HG03039 (cell line): ENCODE data around the gene GRAMD2A.
"Not testable (repeated sequence)": the region's sequence is repeated elsewhere in the genome, so short reads cannot be mapped to it uniquely, and the experiment has no call there.

Source experiments
- ATAC-seq: cut with Tn5 transposase; IDR thresholded peaks from one replicate; pipeline ENCODE4 v1.9.1; 2021; ENCODE audit warnings: mild to moderate bottlenecking, moderate library complexity; ENCODE audit not compliant: unreplicated experiment

GRAMD2A gene

DNA sequence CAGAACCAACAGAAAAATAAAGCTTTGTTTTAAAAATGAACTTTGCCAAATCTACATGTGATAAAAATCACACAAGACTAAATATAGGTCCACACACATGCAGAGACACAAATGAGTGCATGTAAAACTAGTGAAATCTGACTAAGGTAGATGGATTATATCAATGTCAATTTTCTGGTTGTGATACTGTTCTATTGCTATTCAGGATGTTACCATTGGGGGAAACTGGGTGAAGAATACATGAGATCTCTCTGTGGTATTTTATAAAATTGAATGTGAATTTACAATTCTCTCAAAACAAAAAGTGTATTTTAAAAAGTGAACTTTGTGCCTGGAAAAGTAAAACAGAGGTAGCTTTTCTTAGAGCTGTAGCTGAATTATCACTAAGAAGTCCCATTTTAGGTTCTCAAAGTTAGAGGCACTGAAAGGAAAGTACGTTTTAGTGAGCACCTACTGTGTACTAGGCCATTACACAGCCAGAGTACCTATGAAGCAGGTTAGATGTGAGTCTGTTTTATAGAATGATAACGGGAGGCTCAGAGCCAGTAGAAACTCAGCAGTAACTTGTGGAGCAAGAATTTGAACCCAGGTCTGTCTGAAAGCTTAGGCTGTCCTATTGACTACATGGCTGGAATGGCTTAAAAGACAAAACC is 8.2 kb downstream of the GRAMD2A start:
- no peak for ATAC-seq

DNA sequence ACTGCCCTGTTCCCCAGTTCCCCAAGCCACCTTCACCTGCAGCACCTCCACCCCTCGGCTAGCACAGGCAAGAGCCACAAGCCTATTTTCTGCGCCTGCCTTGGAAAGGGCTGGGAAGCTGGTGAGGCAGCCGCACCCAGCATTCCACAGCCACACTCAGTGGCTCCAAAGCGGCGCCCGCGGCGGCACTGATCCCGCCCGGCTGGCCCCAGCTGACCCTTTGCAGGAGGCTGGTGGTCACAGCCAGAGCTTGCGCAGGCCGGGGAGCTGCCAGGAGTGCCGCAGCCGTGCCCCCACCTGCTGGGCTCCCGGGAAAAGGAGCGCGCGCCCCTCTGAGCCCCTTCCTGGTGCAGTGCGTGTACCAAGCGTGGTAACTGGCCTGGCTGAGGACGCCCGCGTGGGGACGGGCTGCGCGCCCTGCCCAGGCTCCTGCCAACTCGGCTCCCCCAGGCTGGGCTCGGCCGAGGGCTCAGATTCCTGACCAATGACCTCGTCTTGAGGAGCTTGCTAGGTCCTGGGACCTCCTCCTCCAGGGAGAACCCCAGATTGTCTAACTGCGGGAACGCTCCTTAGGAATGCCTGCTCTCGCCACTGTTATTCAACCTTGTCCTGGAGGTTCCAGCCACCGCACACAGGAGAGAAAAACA is 13.3 kb downstream of the GRAMD2A start:
- no peak for ATAC-seq

DNA sequence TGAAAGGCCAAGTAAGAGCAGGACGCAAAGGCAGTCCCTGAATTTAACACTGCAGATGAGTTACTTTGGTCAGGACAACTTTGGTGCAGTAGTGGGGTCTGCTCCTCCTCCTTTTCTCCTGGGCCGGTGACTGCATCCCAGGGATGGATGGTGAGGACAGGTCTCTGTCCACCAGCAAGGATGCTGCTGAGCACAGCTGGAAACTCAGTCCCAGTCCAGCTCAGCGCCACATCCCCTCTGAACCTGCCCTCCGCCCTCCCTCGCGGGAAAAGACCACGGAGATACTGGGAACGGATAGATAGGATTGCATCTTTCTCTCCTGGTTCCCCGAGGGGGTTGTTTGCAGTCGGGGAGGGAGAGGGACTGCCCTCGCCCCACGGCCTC is 13.8 kb downstream of the GRAMD2A start:
- no peak for ATAC-seq

DNA sequence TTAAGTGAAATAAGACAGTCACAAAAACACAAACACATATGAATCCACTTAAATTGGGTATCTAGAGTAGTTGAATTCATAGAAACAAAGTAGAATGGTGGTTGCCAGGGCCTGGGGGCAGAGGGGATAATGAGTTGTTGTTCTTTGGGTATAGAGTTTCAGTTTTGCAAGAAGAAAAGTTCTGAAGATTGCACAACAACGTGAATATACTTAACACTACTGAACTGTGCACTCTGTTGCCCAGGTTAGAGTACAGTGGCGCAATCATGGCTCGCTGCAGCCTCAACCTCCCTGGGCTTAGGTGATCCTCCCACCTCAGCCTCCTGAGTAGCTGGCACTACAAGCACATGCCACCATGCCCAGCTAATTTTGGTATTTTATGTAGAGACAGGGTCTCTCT is 14.9 kb downstream of the GRAMD2A start:
- no peak for ATAC-seq

DNA sequence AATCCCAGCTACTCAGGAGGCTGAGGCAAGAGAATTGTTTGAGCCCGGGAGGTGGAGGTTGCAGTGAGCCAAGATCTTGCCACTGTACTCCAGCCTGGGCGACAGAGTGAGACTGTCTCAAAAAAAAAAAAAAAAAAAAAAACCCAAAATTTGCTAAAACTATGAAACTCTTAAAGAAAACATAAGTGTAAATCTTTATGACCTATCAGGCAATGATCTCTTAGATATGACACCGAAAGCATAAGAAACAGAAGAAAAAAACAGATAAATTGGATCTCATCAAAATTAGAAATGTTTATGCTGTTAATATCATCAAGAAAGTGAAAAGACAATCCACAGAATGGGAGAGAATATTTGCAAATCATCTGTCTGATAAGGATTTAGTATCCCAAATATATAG is 15.3 kb downstream of the GRAMD2A start:
- no peak for ATAC-seq

DNA sequence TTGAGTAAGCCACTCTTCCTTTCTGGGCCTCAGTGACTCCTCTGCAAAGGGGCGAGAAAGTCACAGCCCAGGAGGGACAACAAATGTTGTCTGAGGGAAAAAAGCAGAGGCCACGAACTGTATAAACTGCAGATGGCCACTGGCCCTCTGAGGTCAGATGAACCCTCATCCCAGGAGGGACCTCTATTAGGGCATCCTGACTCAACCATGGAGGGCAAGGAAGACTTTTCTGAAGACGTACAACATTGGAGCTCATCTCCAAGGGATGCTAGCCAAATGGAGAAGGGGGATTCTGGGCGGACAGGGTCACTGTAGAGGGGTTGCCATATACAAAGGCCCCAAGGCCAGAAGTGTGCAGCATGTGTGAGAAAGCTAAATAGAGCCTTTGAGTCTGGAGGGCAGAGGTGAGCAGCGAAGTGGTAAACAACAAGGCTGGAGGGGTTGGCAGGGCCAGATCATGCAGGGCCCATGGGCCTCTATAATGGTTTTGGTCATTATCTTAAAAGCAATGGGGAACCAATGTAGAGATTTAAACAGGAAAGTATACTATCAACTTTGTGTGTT is 16.7 kb downstream of the GRAMD2A start:
- no peak for ATAC-seq

DNA sequence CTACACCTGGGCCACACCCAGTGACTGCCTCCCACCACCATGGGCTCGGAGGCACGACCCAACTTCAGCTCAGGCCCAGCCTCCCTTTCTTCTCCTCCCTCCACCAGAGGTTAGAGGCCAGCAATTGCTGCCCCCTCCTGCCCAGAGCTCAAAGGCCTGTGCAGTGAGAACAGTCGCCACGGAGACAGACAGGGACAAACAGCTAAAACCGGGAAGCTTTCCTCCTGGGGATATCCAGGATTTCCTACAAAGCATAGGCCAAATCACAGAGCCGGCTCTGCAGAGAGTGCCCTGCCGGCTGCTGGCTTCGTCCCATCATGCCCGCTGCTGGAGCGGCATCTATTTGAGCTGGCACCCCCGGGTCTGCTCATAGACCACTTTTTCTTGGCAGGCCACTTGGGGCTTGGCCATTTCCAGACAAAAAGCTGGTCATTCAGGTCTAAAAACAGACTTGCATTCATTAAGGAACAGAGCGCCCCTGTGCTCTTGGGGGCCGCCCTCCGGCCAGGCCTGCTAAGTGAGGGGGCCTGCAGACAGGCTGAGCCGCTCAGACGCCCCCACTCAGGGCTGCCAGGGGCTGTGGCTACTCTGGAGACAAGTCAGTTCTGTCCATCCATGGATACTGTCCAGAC is 17.5 kb downstream of the GRAMD2A start:
- no peak for ATAC-seq

DNA sequence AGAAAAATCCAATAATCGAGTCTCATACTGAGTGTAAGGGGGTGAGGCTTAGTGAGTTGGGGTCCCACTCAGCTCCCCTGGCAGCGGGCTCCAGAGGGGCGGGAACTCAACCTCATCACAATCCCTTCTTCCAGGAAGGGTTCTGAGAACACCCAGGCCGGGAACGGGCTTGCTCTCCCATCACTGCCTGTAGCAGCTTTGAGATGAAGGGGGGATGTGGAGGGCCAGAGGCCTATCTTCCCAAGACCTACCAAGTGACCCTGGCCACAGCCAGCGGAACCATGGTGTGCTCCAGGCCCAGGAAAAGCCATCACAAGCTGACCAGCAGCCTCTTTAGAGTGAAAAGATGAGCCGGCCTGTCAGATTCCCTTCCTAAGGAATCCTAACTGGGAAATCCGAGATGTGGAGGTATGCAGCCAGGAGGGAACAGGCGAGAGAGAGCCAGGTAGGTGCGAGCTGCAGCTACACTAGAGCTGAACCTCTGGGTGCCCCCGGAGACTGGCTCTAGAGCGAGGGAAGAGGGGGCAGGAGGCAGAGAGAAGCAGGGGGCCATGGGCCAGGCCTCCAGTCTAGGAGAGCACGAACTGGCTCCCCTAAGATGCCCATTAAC is 18.5 kb downstream of the GRAMD2A start:
- ATAC-seq = no peak

DNA sequence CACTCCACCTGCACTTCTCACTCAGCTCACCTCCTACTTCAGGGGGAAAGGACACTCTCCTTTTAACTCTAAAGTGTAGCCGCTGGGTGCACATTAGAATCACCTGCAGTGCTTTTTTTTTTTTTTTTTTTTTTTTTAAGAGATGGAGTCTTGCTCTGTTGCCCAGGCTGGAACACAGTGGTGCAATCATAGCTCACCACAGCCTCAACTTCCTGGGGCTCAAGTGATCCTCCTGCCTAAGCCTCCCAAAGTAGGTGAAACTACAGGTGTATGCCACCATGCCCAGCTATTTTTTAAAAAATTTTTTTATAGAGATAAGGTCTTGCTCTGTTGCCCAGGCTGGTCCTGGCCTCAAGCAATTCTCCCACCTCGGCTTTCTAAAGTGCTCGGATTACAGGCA is 20.8 kb downstream of the GRAMD2A start:
- ATAC-seq = no peak

DNA sequence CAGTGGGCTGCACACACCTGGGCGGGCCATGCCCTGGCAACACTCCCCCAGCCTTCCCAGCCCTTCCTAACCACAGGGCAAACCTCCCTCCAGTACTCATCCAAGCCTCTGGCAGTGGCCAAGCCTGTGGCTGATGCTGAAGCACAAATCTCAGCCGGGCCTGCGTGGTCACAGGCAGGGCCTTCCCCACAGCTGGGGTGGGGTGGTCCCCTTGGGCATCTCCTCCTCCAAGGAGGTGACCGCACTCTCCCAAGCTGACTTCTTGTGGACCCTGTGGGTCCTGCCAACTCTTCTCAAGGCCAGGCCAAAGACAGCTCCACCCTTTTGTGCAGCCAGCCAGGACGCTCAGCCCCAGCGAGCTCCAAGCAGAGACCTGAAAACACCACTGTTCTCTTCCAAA is 21.4 kb downstream of the GRAMD2A start:
- no peak for ATAC-seq

DNA sequence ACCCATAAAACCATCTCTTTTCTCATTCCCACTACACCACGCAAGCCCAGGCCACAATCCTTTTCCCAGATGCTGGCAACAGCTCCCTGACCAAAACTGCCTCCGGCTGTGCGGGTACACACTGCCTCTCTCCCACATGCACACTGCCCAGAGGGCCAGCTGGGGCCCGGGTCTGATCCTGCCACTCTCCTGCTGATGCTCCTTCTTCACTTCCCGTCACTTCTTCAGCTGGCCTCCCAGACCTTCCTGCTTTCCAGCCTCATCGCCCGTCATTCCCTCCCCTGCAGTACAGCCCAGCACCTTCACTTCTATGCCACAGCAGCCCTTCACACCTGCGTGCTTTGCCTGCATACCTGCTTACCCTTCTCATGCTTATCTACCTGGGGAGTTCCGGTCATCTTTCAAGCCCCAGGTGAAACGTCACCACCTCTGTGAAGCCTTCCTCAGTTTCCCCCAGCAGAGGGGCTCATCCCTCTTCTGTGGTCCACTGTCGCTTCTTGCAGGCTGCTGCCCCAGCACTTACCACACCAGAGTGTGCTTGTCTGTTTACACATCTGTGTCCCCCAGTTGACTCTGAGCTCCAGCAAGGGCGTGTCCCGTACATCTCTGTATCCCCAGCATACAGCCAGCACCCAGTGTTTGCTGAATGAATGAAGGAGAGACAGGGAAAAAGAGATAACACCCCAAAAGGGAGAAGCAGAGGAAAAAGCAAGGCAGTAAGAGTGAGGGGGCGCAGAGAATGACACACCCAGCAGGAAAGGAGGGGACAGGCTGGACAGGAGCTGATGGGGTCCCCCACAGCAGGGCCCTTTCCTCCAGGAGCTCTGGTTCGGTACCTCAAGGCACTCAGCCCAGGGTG is 22.2 kb downstream of the GRAMD2A start:
- ATAC-seq = no peak

DNA sequence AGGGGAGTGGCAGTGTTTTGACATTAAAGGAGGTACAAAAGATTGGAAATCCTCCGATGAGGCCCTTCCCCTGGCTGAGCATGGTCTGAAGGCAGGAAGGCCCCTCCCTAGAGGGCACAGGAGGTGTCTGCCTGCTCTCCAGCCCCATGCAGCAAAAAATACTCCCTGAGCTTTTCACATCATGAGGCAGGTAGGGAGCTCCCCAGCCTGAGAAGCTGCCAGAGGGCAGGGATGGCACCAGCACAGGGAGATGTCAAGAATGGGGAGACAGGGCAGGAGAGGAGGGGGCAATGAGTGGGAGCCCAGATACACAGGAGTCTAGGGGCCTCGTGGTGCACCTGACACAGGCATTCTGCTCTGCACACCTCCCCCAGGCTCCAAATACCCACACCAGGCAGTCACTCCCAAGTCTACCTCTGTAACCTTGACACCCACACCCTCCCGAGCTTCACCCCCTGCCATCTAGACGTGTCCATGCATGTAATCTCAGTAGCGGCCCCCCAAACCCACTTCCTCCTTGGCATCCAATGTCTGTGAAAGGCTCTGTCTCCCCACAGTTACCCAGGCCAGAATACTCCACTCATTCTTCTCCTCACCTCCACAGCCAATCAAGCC is 22.9 kb downstream of the GRAMD2A start:
- no peak for ATAC-seq

DNA sequence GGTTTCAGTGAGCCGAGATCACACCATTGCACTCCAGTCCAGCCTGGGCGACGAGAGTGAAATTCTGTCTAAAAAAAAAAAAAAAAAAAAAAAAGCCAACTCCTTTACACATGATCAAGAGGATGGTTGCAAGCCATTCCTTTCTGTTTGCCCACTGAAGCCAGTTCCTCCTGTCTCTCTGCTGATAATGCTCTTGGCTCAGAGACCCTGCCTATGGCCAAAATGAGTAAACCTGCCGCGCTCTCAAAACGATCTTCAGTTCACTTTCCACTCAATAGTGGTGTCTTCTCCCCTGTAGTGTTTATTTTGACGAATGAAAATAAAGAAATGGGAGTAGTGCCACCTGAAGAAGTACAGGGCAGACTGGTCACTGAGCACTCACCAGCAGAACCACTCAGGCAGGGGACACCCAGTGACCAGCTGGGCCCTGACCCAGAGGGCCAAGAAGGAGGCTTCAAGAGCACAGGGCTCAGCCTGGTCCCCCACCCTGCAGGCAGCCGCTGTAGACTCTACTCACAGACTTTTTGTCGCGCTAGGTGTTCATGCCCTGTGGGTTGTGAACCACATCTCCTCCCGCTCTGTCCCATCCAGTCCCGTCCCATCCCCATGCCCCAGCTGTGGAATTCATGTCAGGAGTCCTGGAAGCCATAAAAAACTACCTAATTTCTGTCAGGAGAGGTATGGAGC is 23.6 kb downstream of the GRAMD2A start:
- no peak for ATAC-seq

DNA sequence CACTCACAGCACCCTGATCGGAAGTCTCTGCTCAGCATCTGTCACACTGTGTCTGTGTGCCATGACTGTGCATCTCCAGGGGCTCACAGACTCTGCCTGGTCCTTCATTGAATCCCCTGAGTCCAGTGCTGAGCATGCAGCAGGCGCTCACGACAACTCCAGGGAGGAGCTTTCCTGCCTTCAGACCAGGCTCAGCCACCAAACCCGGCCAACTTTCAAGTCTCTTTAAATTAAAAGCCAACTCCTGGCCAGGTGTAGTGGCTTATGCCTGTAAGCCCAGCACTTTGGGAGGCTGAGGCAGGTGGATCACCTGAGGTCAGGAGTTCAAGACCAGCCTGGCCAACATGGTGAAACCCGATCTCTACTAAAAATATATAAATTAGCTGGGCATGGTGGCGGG is 24.2 kb downstream of the GRAMD2A start:
- no peak for ATAC-seq

DNA sequence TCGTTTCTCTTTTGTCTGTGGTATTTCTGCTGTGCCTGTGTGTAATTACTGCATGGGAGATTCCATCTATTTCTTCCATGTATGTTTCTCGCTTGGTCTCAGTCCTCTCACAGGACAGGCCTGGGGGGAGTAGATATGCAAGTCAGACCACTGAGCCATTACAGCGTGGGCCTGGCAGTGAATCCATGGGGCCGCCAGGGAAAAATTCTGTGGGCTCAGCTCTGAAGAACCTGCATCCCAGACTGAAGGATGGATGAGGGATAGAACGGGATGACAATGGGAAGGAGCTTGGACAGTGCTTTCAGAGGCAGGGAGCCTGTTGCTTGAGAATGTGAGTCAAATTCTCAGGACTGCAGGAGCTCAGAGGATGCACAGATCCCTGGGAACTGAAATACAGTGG is 24.8 kb downstream of the GRAMD2A start:
- ATAC-seq = no peak

DNA sequence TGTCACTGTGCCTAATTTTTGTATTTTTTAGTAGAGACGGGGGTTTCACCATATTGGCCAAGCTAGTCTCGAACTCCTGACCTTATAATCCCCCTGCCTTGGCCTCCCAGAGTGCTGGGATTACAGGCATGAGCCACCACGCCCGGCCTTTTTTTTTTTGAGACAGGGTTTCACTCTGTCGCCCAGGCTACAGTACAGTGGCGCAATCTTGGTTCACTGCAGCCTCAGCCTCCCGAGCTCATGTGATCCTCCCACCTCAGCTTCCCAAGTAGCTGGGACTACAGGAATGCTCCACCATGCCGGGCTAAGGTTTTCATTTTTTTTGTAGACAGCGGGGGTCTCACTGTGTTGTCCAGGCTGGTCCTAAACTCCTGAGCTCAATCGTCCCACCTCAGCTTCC is 25.6 kb downstream of the GRAMD2A start:
- ATAC-seq = not testable (repeated sequence)

DNA sequence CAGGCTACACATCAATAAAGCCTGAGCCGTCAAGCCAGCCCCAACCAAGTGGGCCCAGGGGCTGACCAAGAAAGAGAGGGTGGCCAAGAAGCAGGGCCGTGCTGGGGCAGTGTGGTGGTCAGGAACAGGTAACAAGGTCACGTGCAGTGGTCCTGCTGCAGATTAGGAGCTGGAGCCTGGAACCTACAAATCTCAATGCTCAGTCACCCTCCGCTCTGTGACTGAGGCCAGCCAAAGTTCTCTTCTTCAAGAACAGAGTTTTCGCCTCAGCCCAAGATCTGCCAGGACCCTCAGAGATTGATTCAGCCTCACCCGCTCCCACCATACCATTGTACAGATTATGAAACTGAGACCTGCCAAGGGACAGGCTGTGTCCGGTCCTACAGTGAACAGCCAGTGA is 26.9 kb downstream of the GRAMD2A start:
- no peak for ATAC-seq

DNA sequence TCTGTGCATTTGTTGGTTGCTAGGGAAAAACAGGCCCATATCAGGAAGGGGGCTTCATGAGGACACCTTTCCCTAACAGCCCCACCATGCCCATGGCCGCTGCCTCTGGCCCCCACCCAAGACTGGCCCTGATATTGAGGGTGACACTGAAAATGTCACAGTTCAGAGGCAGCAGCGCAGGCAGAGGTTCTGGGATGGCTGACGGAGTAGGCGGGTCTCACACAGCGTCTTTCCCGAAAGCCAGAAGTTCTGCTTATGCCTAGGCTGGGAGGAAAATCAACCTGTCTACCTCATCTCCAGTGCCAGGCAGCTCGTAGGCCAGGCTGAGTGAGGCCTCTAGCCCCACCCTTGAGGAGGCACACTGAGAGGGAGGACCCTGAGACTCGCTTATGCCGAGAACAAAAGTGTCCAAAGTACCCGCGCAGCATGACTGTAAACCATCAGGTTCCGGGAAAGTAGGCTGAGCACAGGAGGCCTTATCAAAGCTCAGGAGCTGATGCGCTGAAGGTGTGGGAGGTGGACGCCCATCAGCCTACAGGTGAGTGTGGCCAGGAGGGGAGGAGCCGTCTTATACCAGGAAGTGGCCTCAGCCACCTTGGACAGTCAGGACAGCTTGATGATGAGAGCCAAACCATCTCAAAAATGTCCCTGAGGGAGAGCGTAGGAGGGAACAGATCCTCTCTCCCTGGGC is 27.5 kb downstream of the GRAMD2A start:
- no peak for ATAC-seq

DNA sequence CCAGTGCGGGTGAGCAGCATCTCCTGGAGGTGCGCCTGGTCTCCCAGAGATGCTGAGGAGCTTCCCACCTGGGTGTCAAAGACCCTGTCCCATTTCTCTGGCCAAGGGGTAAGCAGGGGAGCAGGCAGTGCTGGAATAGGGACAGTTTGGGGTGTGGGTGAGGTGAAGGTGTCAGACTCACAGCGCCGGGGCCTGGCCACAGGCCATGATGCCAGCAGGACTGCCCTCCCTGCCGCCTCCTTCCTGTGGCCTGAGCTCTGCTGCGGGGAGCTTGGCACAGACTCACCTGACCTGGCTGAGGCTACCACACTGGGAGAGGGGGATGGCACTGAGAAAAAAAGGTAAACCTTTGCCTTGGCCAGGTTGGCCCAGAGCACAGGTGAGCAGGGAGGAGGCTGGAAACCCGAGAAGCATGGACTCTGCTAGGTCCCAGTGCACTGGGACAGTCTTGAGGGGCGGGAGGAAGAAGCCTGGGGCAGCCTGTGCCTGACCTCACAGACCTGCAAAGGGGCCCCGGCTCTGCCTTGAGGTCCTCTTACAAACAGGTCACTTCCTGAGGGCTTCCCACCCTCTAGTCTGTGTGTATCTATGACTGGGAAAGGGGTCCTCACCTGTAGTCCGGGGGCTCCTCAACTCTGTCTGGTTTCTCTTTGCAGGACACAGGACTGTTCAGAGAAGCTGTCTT is 28.2 kb downstream of the GRAMD2A start:
- ATAC-seq = no peak
